Placental epithelial cell (primary cell): ENCODE data around the gene BEND7. TPM values are rescaled to one million over a fixed set of nuclear protein-coding genes. Genes with fewer than 3 reads are reported as not detected.

Experiments used
- small RNA-seq: library from RNA; depleted of rRNA; stranded (forward); fragments of <200 nt; gene quantifications from one replicate; pipeline ENCODE3, GENCODE V24; 2012
- total RNA-seq: library from RNA; depleted of rRNA; stranded (reverse); fragments of >200 nt; gene quantifications from 2 replicates; pipeline ENCODE4 v1.2.3, GENCODE V29; 2012

Gene BEND7
- 9.5 and 10.6 TPM in 2 replicates for total RNA-seq

DNA sequence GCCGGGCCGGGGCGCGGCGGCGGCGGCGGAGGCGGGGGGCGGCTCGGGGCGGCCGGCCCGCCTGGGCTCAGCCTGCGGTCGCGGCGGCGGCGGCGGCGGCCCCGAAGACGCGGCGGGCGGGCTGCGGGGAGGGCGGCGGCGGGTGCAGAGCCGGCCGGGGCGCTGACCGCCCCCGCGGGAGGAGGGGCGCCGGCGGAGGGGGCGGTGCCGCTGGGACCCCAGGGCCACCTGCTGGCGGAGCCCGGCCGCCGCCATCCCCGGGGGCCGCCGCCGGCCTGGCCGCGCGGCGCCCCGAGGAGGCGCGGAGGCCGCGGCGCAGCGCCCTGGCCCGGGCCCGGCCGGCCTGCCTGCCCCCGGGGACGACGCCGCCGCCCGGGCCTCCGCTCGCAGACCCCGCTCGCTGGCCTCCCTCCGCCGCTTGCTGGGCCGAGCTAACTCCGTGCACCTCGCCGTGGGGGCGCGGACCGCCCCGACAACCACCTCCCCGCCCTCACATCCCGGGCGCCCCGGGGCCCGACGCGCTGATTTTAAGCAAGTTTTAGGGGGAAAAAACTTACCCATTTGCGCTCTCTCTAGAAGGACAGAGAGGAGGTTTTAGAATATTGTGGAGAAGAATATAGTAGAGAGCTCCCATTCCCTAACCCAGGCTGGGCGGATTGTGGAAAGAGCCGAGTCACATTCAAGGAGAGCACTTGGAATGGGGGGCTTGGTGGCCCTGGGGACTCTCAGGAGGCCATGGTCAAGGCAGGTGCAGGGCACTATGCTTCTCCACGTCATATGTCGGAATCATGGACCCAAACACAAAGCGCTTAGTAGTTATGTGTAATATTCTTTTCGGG, at the start of gene BEND7:
Gene BEND7 (minus strand): TSS at position 140 of the 839 bp plus-strand sequence. CDS start 481 bp downstream, outside the sequence.

Small RNA genes lying within 50 kb of the gene (small RNA-seq; reads per million reads assigned to genes)
- not detected for gene RF00019

Other genes starting within 250 kb of the BEND7 start
- 8.2 and 9.3 TPM in 2 replicates for gene PHYH, start 228.9 kb downstream of the BEND7 start, total RNA-seq
- 27.5 and 35.6 TPM in 2 replicates for gene SEPHS1, start 180.7 kb downstream of the BEND7 start, total RNA-seq
- 23.7 and 29.1 TPM in 2 replicates for gene PRPF18, start 58.0 kb upstream of the BEND7 start, total RNA-seq